Measurements from ENCODE around the gene N4BP2. TPM values are rescaled to one million over a fixed set of nuclear protein-coding genes. Genes with fewer than 3 reads are reported as not detected.
"Not testable (repeated sequence)": the region's sequence is repeated elsewhere in the genome, so short reads cannot be mapped to it uniquely, and the experiment has no call there.

N4BP2 gene
- total RNA-seq, 2 experiments from 2014 or later: 26.5 to 28.4 TPM

GRCh38 chr4:40055863-40056715, 561 bp upstream of the N4BP2 start:
- Mint-ChIP-seq H3K27ac (peak overlapping the region; percentile 96), H3K4me3 (peak overlapping the region; percentile 98), H3K4me1 (peaks cover 32% of the 10 kb centered on the region), H3K9me3 (ENCODE audit: low read depth) (no peaks in the 10 kb centered on the region), H3K36me3 (peaks cover 7% of the 10 kb centered on the region), H3K27me3 (peaks cover 5% of the 10 kb centered on the region)
- CTCF ChIA-PET: interaction anchor here (0.7 to 4.2 kb wide), 32 partner anchors 66 to 617 kb away, joined by 3 to 42 read pairs (median 4); partner anchors contain the start of gene RHOH
- DNase-seq (peak; percentile 80), ATAC-seq (peak; percentile 33)

DNA sequence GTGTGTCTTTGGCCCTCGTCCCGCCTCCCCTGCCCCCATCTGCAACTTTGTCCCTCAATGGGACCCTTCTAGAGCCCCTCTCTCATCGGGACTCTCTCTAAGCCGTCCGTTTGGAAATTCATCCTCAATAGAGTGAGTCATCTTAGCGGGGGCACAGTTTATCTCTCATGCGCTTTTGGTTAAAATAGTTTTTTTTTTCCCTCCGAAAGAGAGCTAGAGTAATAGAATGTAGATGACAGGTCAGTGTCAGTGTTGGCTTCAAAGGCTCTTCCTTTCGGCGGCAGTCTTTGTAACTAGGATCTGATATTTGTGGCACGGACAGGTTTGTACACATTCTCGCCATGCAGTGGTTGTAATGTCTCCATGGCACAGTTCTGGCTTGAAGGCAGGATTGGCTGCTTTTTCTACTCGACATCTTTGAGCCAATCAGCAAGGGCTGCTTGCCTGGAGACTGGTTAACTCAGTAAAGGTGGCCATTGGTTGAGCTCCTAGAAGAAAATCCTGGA, 989 bp downstream of the N4BP2 start:
- H3K4me3 Mint-ChIP-seq: peak overlapping the region; percentile 98
- peaks cover 4% of the 10 kb centered on the region for H3K27me3 Mint-ChIP-seq
- DNase-seq: peak; percentile 89
- peak; percentile 79 for ATAC-seq
- H3K9me3 Mint-ChIP-seq (ENCODE audit: low read depth): no peaks in the 10 kb centered on the region
- peak overlapping the region; percentile 99 for H3K27ac Mint-ChIP-seq
- CTCF ChIA-PET: interaction anchor here (0.8 to 4.2 kb wide), 14 partner anchors 20 to 271 kb away, joined by 3 to 42 read pairs (median 4); no protein-coding TSS in a partner anchor
- H3K36me3 Mint-ChIP-seq: peaks cover 13% of the 10 kb centered on the region
- peaks cover 34% of the 10 kb centered on the region for H3K4me1 Mint-ChIP-seq

- Mint-ChIP-seq H3K36me3 (peaks cover 17% of the 10 kb centered on the region), H3K27ac (peak overlapping the region; percentile 99), H3K27me3 (no peaks in the 10 kb centered on the region), H3K4me1 (peaks cover 34% of the 10 kb centered on the region), H3K9me3 (ENCODE audit: low read depth) (no peaks in the 10 kb centered on the region), H3K4me3 (peak overlapping the region; percentile 98)
- DNase-seq (no peak), ATAC-seq (no peak)
- CTCF ChIA-PET: interaction anchor here (0.8 to 4.2 kb wide), 14 partner anchors 20 to 270 kb away, joined by 3 to 42 read pairs (median 4); no protein-coding TSS in a partner anchor
These were observed 1.5 kb downstream of the N4BP2 start for GRCh38 chr4:40058121-40058520.

GRCh38 chr4:40058854-40059253, 2.2 kb downstream of the N4BP2 start:
- DNase-seq (no peak), ATAC-seq (no peak)
- no peak overlapping the region for H3K27ac Mint-ChIP-seq
- peaks cover 34% of the 10 kb centered on the region for H3K4me1 Mint-ChIP-seq
- peak overlapping the region; percentile 48 for H3K4me3 Mint-ChIP-seq
- CTCF ChIA-PET: interaction anchor here (1.5 to 3.9 kb wide), 3 partner anchors 155 to 250 kb away, joined by 4 to 42 read pairs (median 5); no protein-coding TSS in a partner anchor
- no peaks in the 10 kb centered on the region for H3K27me3 Mint-ChIP-seq
- peaks cover 20% of the 10 kb centered on the region for H3K36me3 Mint-ChIP-seq
- no peaks in the 10 kb centered on the region for H3K9me3 Mint-ChIP-seq (ENCODE audit: low read depth)

DNA sequence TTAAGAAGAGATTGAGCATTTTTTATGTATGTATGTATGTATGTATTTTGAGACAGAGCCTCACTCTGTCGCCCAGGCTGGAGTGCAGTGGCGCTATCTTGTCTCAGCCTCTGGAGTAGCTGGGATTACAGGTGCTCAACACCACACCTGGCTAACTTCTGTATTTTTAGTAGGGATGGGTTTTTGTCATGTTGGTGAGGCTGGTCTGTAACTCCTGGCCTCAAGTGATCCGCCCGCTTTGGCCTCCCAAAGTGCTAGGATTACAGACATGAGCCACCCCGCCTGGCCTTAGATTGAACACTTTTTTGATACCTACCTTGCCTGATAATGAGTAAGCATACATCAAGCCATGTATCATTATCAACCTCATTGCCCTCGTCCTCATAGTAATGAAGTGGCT, 2.7 kb downstream of the N4BP2 start:
- Mint-ChIP-seq H3K9me3 (ENCODE audit: low read depth) (no peaks in the 10 kb centered on the region), H3K4me1 (peaks cover 33% of the 10 kb centered on the region), H3K27me3 (no peaks in the 10 kb centered on the region), H3K36me3 (peaks cover 20% of the 10 kb centered on the region), H3K27ac (no peak overlapping the region), H3K4me3 (peak overlapping the region; percentile 9)
- ATAC-seq: no peak
- CTCF ChIA-PET: no interaction called here
- DNase-seq: no peak

- Mint-ChIP-seq H3K27ac (no peak overlapping the region), H3K4me3 (no peak overlapping the region), H3K4me1 (peaks cover 29% of the 10 kb centered on the region), H3K9me3 (ENCODE audit: low read depth) (no peaks in the 10 kb centered on the region), H3K36me3 (peaks cover 40% of the 10 kb centered on the region), H3K27me3 (no peaks in the 10 kb centered on the region)
- DNase-seq: no peak
- ATAC-seq: no peak
- CTCF ChIA-PET: no interaction called here
These were observed 8.4 kb downstream of the N4BP2 start for GRCh38 chr4:40065010-40065409.

GRCh38 chr4:40066651-40067050, 10.0 kb downstream of the N4BP2 start:
- H3K4me3 Mint-ChIP-seq: no peak overlapping the region

DNA sequence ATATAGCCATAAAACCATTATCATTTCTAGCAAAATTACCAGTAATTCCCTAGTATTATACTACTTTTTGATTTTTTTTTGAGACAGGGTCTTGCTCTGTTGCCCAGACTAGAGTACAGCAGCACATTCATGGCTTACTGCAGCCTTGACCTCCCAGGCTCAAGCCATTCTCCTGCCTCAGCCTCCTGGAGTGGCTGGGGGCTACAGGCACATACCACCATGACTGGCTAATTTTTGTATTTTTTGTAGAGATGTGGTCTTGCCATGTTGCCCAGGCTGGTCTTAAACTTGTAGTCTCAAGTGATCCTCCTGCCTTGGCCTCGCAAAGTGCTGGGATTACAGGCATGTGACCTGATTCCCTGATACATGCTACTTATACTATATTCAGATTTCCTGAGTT, 13.7 kb downstream of the N4BP2 start:
- Mint-ChIP-seq H3K9me3 (ENCODE audit: low read depth) (no peaks in the 10 kb centered on the region), H3K4me1 (peaks cover 22% of the 10 kb centered on the region), H3K36me3 (peaks cover 40% of the 10 kb centered on the region), H3K27ac (no peak overlapping the region), H3K4me3 (no peak overlapping the region), H3K27me3 (no peaks in the 10 kb centered on the region)
- no peak for ATAC-seq
- DNase-seq: no peak
- CTCF ChIA-PET: no interaction called here

More at GRCh38 chr4:40066651-40067050, 10.0 kb downstream of the N4BP2 start:
- Mint-ChIP-seq H3K27me3 (no peaks in the 10 kb centered on the region), H3K27ac (no peak overlapping the region), H3K4me1 (peaks cover 30% of the 10 kb centered on the region), H3K9me3 (ENCODE audit: low read depth) (no peaks in the 10 kb centered on the region), H3K36me3 (peaks cover 44% of the 10 kb centered on the region)
- ATAC-seq (no peak), DNase-seq (no peak)
- CTCF ChIA-PET: interaction anchor here (0.7 kb wide), 2 partner anchors 108 to 365 kb away, joined by 3 read pairs; no protein-coding TSS in a partner anchor

DNA sequence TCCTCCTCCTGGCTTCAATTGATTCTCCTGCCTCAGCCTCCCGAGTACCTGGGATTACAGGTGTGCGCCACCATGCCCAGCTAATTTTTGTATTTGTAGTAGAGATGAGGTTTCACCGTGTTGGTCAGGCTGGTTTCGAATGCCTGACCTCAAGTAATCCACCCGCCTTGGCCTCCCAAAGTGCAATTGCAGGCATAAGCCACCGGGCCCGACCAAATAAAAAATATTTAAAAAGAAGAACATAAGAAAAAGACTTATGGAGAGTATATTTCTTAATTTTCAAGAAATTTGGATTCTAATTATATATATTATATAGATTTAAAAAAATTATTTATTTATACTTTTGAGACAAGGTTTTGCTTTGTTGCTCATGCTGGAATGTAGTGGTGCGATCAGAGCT, 29.8 kb downstream of the N4BP2 start:
- H3K4me1 Mint-ChIP-seq: no peaks in the 10 kb centered on the region
- H3K36me3 Mint-ChIP-seq: peaks cover 7% of the 10 kb centered on the region
- H3K27ac Mint-ChIP-seq: no peak overlapping the region
- CTCF ChIA-PET: no interaction called here
- ATAC-seq: no peak
- no peaks in the 10 kb centered on the region for H3K9me3 Mint-ChIP-seq (ENCODE audit: low read depth)
- no peaks in the 10 kb centered on the region for H3K27me3 Mint-ChIP-seq
- no peak overlapping the region for H3K4me3 Mint-ChIP-seq
- no peak for DNase-seq

- H3K27ac Mint-ChIP-seq: no peak overlapping the region
- DNase-seq: no peak
- no peaks in the 10 kb centered on the region for H3K9me3 Mint-ChIP-seq (ENCODE audit: low read depth)
- CTCF ChIA-PET: no interaction called here
- peaks cover 11% of the 10 kb centered on the region for H3K36me3 Mint-ChIP-seq
- H3K4me1 Mint-ChIP-seq: no peaks in the 10 kb centered on the region
- H3K4me3 Mint-ChIP-seq: no peak overlapping the region
- no peak for ATAC-seq
- no peaks in the 10 kb centered on the region for H3K27me3 Mint-ChIP-seq
These were observed 31.2 kb downstream of the N4BP2 start for GRCh38 chr4:40087799-40088366.

DNA sequence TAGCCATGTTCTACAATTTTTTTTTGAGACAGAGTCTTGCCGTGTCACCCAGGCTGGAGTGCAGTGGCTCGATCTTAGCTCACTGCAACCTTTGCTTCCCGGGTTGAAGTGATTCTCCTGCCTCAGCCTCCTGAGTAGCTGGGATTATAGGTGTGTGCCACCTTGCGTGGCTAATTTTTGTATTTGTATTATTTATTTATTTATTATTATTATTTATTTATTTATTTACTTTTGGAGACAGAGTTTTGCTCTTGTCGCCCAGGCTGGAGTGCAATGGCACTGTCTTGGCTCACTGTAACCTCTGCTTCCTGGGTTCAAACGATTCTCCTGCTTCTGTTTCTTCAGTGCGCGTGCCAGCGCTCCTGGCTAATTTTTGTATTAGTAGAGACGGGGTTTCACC, 36.8 kb downstream of the N4BP2 start:
- ATAC-seq; H3K4me1 Mint-ChIP-seq; H3K27ac Mint-ChIP-seq; DNase-seq; H3K27me3 Mint-ChIP-seq; CTCF ChIA-PET; H3K9me3 Mint-ChIP-seq (ENCODE audit: low read depth); H3K4me3 Mint-ChIP-seq: not testable (repeated sequence)
- H3K36me3 Mint-ChIP-seq: peaks cover 24% of the 10 kb centered on the region

- Mint-ChIP-seq H3K9me3 (ENCODE audit: low read depth) (no peaks in the 10 kb centered on the region), H3K36me3 (peaks cover 30% of the 10 kb centered on the region), H3K4me3 (no peak overlapping the region), H3K4me1 (no peaks in the 10 kb centered on the region), H3K27me3 (no peaks in the 10 kb centered on the region), H3K27ac (no peak overlapping the region)
- ATAC-seq: no peak
- DNase-seq: no peak
- CTCF ChIA-PET: no interaction called here
These were observed 42.4 kb downstream of the N4BP2 start for GRCh38 chr4:40099010-40099409.

GRCh38 chr4:40107150-40107549, 50.5 kb downstream of the N4BP2 start:
- ATAC-seq; H3K4me1 Mint-ChIP-seq; H3K9me3 Mint-ChIP-seq (ENCODE audit: low read depth); H3K4me3 Mint-ChIP-seq; DNase-seq; H3K27me3 Mint-ChIP-seq; CTCF ChIA-PET; H3K27ac Mint-ChIP-seq: not testable (repeated sequence)
- H3K36me3 Mint-ChIP-seq: peaks cover 21% of the 10 kb centered on the region
